ENCODE measurements around the gene TRMT2A.

TRMT2A gene

DNA sequence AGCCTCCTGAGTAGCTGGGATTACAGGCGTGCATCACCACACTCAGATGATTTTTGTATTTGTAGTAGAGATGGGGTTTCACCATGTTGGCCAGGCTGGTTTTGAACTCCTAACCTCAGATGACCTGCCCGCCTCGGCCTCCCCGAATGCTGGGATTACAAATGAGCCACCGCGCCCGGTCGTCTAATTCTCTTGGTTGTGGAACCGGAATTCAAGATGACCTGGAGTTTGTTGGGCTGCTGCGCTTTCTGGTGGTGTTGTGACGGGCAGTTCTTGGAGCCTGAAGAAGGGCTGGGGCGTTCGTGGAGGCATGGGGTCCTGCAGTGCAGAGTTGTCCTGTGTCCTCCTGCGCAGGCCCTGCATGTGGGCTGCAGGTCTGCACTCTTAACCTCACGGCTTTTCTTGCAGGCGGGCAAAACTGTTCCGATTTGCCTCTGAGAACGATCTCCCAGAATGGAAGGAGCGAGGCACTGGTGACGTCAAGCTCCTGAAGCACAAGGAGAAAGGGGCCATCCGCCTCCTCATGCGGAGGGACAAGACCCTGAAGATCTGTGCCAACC, 4.9 kb upstream of the TRMT2A start:
- H3K27ac ChIP-seq (ENCODE audit: extremely low read depth, low read depth, low read length), result peak overlapping the region; percentile 24; the same call in 1 of the 2 replicates
- POLR2A ChIA-PET, result interaction anchor here (1.3 to 6.1 kb wide), 3 partner anchors 7 to 13 kb away, joined by 3 to 62 read pairs (median 6); partner anchors contain the start of gene ZDHHC8

DNA sequence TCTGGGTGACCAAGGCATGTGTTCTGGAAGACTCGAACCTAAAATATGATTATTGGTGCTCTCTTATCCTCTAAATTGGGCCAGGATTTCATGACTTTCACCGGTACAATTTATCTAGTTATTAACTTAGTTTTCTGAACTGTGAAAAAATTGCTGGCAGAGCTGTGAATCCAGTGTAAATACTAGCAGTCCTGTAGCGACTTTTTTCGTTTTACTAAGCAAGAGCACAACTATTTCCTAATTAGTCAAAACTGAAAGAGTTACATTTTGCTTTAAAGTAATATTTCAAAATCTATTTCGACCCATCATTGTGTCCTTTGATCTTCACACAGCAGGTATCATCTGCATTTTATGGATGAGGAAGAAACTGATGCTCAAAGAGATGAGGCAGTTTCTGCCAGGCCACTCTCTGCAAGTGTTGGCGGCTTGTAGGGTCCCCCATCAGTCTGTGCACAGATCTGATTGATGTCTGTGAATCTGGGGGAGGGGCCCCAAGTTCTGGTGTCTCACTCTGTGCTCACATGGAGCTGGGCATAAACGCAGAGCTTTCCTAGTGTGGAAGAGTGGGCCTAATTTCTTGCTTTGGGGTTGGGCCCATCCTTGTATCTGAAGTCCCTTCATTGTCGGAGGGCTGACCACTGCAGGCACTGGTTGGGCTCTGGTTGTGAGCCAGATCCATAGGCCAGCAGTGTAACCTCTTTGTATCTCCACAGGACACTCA, 1.4 kb upstream of the TRMT2A start:
- no peaks in the 10 kb centered on the region for H3K9me3 ChIP-seq (ENCODE audit: control insufficient read depth, insufficient read depth, low read depth, low read length)
- POLR2A ChIA-PET, result interaction anchor here (0.9 to 6.1 kb wide), 5 partner anchors 11 to 388 kb away, joined by 3 to 62 read pairs (median 7); partner anchors contain the start of genes DGCR8 and ZDHHC8
- peak overlapping the region; percentile 88 for H3K27ac ChIP-seq (ENCODE audit: extremely low read depth, low read depth, low read length)
- no peak for TF ChIP-seq ZNF211 (tag by site-specific recombination; IDR thresholded peaks at IDR 0.05; ENCODE audit: low read depth)
- peak; percentile 60 for TF ChIP-seq ZBTB17 (tag by site-specific recombination; IDR thresholded peaks at IDR 0.05)
- TF ChIP-seq, protein P1, sequence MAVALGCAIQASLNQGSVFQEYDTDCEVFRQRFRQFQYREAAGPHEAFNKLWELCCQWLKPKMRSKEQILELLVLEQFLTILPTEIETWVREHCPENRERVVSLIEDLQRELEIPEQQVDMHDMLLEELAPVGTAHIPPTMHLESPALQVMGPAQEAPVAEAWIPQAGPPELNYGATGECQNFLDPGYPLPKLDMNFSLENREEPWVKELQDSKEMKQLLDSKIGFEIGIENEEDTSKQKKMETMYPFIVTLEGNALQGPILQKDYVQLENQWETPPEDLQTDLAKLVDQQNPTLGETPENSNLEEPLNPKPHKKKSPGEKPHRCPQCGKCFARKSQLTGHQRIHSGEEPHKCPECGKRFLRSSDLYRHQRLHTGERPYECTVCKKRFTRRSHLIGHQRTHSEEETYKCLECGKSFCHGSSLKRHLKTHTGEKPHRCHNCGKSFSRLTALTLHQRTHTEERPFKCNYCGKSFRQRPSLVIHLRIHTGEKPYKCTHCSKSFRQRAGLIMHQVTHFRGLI (tag by site-specific recombination; IDR thresholded peaks at IDR 0.05), result peak; percentile 94
- CTCF ChIA-PET, result interaction anchor here (0.6 to 2.1 kb wide), 8 partner anchors 8 to 390 kb away, joined by 3 to 7 read pairs (median 4); no protein-coding TSS in a partner anchor
- H3K4me3 ChIP-seq (ENCODE audit: low read depth, low read length), result peak overlapping the region; percentile 93
- no peaks in the 10 kb centered on the region for H3K4me1 ChIP-seq (ENCODE audit: control insufficient read depth, insufficient read depth, low read length)
- H3K36me3 ChIP-seq (ENCODE audit: control insufficient read depth in 2 of 2, insufficient read depth in 1 of 2, low read length in 2 of 2), result peaks cover 32 to 82% of the 10 kb centered on the region in 2 experiments

More for the DNA sequence above, 4.9 kb upstream of the TRMT2A start:
- Histone ChIP-seq H3K4me1 (ENCODE audit: control insufficient read depth, insufficient read depth, low read length) (no peaks in the 10 kb centered on the region), H3K9me3 (ENCODE audit: control insufficient read depth, insufficient read depth, low read depth, low read length) (no peaks in the 10 kb centered on the region), H3K36me3 (ENCODE audit: control insufficient read depth in 2 of 2, insufficient read depth in 1 of 2, low read length in 2 of 2) (peaks cover 34 to 89% of the 10 kb centered on the region in 2 experiments), H3K4me3 (ENCODE audit: low read depth, low read length) (no peak overlapping the region)
- TF ChIP-seq, protein P2, sequence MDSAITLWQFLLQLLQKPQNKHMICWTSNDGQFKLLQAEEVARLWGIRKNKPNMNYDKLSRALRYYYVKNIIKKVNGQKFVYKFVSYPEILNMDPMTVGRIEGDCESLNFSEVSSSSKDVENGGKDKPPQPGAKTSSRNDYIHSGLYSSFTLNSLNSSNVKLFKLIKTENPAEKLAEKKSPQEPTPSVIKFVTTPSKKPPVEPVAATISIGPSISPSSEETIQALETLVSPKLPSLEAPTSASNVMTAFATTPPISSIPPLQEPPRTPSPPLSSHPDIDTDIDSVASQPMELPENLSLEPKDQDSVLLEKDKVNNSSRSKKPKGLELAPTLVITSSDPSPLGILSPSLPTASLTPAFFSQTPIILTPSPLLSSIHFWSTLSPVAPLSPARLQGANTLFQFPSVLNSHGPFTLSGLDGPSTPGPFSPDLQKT (IDR thresholded peaks at IDR 0.05; ENCODE audit: borderline replicate concordance, low read depth, low read length), result no peak
- CTCF ChIA-PET, result no interaction called here

DNA sequence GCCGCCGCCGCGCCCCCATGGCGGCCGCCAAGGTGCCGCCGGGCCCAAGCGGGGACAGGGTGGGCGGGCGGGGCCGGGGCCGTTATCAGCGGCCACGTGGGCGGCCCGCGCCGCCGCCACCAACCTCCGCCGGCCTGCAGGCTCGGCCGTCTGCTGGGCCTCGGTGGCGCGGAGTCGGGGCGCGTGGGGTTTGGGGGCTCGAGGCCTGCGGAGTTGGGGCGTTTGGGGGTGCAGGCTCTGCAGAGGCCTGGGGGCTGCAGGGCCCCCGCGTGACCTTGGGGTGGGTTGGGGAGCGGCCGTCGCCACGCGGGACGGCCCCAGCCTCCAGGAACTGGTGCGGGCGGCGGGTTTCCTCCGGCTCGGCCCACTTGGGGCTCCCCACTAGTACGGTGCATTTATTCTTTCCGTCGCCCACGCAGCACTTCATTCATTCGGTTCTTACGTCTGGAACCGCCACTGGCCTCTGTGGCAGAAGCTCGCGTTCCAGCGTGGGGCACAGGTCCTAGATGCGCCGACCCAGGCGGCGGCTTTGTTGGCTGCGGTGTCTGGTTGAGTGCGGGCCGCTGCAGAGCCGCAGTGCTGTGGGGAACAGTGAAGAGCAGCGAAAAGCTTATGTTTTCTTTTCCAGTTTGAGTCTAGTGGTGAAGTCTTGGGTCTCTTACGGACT, 740 bp upstream of the TRMT2A start:
- CTCF ChIA-PET, result interaction anchor here (0.7 to 2.1 kb wide), 6 partner anchors 9 to 990 kb away, joined by 3 to 7 read pairs (median 4); no protein-coding TSS in a partner anchor
- peaks cover 25 to 83% of the 10 kb centered on the region in 2 experiments for H3K36me3 ChIP-seq (ENCODE audit: control insufficient read depth in 2 of 2, insufficient read depth in 1 of 2, low read length in 2 of 2)
- POLR2A ChIA-PET, result interaction anchor here (0.6 to 6.1 kb wide), 16 partner anchors 8 to 388 kb away, joined by 3 to 62 read pairs (median 4); partner anchors contain the start of genes DGCR8 and ZDHHC8
- peak overlapping the region; percentile 88 for H3K27ac ChIP-seq (ENCODE audit: extremely low read depth, low read depth, low read length)
- peak overlapping the region; percentile 93 for H3K4me3 ChIP-seq (ENCODE audit: low read depth, low read length)
- H3K9me3 ChIP-seq (ENCODE audit: control insufficient read depth, insufficient read depth, low read depth, low read length), result no peaks in the 10 kb centered on the region
- no peaks in the 10 kb centered on the region for H3K4me1 ChIP-seq (ENCODE audit: control insufficient read depth, insufficient read depth, low read length)
- TF ChIP-seq, protein P3, sequence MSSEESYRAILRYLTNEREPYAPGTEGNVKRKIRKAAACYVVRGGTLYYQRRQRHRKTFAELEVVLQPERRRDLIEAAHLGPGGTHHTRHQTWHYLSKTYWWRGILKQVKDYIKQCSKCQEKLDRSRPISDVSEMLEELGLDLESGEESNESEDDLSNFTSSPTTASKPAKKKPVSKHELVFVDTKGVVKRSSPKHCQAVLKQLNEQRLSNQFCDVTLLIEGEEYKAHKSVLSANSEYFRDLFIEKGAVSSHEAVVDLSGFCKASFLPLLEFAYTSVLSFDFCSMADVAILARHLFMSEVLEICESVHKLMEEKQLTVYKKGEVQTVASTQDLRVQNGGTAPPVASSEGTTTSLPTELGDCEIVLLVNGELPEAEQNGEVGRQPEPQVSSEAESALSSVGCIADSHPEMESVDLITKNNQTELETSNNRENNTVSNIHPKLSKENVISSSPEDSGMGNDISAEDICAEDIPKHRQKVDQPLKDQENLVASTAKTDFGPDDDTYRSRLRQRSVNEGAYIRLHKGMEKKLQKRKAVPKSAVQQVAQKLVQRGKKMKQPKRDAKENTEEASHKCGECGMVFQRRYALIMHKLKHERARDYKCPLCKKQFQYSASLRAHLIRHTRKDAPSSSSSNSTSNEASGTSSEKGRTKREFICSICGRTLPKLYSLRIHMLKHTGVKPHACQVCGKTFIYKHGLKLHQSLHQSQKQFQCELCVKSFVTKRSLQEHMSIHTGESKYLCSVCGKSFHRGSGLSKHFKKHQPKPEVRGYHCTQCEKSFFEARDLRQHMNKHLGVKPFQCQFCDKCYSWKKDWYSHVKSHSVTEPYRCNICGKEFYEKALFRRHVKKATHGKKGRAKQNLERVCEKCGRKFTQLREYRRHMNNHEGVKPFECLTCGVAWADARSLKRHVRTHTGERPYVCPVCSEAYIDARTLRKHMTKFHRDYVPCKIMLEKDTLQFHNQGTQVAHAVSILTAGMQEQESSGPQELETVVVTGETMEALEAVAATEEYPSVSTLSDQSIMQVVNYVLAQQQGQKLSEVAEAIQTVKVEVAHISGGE (tag by site-specific recombination; conservative IDR thresholded peaks at IDR 0.05; ENCODE audit: low read depth), result no peak
- no peak for TF ChIP-seq ZNF530 (tag by site-specific recombination; IDR thresholded peaks at IDR 0.05; ENCODE audit: low read depth)
- TF ChIP-seq ZNF174 (tag by site-specific recombination; IDR thresholded peaks at IDR 0.05), result no peak
- no peak for TF ChIP-seq HOXD13 (CRISPR knock-in tag; IDR thresholded peaks at IDR 0.05; ENCODE audit: borderline replicate concordance)
- peak; percentile 60 for TF ChIP-seq EGR2 (tag by site-specific recombination; IDR thresholded peaks at IDR 0.05; ENCODE audit: low read depth)
- no peak for TF ChIP-seq YY1 (tag by site-specific recombination; IDR thresholded peaks at IDR 0.05)
- TF ChIP-seq, protein P4, sequence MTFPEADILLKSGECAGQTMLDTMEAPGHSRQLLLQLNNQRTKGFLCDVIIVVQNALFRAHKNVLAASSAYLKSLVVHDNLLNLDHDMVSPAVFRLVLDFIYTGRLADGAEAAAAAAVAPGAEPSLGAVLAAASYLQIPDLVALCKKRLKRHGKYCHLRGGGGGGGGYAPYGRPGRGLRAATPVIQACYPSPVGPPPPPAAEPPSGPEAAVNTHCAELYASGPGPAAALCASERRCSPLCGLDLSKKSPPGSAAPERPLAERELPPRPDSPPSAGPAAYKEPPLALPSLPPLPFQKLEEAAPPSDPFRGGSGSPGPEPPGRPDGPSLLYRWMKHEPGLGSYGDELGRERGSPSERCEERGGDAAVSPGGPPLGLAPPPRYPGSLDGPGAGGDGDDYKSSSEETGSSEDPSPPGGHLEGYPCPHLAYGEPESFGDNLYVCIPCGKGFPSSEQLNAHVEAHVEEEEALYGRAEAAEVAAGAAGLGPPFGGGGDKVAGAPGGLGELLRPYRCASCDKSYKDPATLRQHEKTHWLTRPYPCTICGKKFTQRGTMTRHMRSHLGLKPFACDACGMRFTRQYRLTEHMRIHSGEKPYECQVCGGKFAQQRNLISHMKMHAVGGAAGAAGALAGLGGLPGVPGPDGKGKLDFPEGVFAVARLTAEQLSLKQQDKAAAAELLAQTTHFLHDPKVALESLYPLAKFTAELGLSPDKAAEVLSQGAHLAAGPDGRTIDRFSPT (tag by site-specific recombination; IDR thresholded peaks at IDR 0.05), result no peak
- TF ChIP-seq ZNF843 (tag by site-specific recombination; IDR thresholded peaks at IDR 0.05), result no peak
- TF ChIP-seq, protein P5, sequence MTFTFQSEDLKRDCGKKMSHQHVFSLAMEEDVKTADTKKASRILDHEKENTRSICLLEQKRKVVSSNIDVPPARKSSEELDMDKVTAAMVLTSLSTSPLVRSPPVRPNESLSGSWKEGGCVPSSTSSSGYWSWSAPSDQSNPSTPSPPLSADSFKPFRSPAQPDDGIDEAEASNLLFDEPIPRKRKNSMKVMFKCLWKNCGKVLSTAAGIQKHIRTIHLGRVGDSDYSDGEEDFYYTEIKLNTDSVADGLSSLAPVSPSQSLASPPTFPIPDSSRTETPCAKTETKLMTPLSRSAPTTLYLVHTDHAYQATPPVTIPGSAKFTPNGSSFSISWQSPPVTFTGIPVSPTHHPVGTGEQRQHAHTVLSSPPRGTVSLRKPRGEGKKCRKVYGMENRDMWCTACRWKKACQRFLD (tag by site-specific recombination; IDR thresholded peaks at IDR 0.05), result no peak
- no peak for TF ChIP-seq MYNN (tag by site-specific recombination; IDR thresholded peaks at IDR 0.05; ENCODE audit: borderline replicate concordance)
- no peak for TF ChIP-seq ZNF404 (tag by site-specific recombination; IDR thresholded peaks at IDR 0.05)
- TF ChIP-seq ZNF394 (tag by site-specific recombination; IDR thresholded peaks at IDR 0.05; ENCODE audit: borderline replicate concordance), result no peak
- no peak for TF ChIP-seq ZNF2 (tag by site-specific recombination; IDR thresholded peaks at IDR 0.05)
- no peak for TF ChIP-seq ZEB2 (tag by site-specific recombination; IDR thresholded peaks at IDR 0.05)

Data from HEK293 (cell line).